Activated T-helper 2 cell treated with anti-CD3 and anti-CD28 coated beads, Interferon-gamma antibody, Interleukin-2, Interleukin-4, amounts not matched to agents 10 μg/mL and 5 μg/mL and 100 μg/mL, durations not matched to agents 14 hours and 24 hours and 36 hours (primary cell): ENCODE results near the gene AKIP1. TPM values are rescaled to one million over a fixed set of nuclear protein-coding genes. Genes with fewer than 3 reads are reported as not detected.
A peak's percentile ranks its signal among the peaks of the same experiment; 100 is the strongest.
"Not testable (repeated sequence)": the region's sequence is repeated elsewhere in the genome, so short reads cannot be mapped to it uniquely, and the experiment has no call there.

Experiments
- DNase-seq: peaks from one replicate; pipeline ENCODE4 v3.0.0; 2021; ENCODE audit warnings: low spot score
- H3K27ac Mint-ChIP-seq: one replicate; pipeline ENCODE4 v1.8.0; 2021; ENCODE audit warnings: mixed read lengths
- H3K27me3 Mint-ChIP-seq: one replicate; pipeline ENCODE4 v1.8.0; 2021; ENCODE audit warnings: low read depth, mixed read lengths
- H3K36me3 Mint-ChIP-seq: one replicate; pipeline ENCODE4 v1.8.0; 2021; ENCODE audit warnings: low read depth, mixed read lengths
- H3K4me1 Mint-ChIP-seq: one replicate; pipeline ENCODE4 v1.8.0; 2021; ENCODE audit warnings: low read depth, mixed read lengths
- H3K4me3 Mint-ChIP-seq: one replicate; pipeline ENCODE4 v1.8.0; 2021; ENCODE audit warnings: low read depth, mild to moderate bottlenecking, moderate library complexity, mixed read lengths
- H3K9me3 Mint-ChIP-seq: one replicate; pipeline ENCODE4 v1.8.0; 2021; ENCODE audit warnings: mixed read lengths
- intact Hi-C: fragments of 100-400 bp; cut with micrococcal nuclease; formaldehyde crosslinking; loops from one replicate; pipeline ENCODE4 v1.15.1; 2023
- total RNA-seq: library from RNA; stranded (reverse); gene quantifications from 2 replicates; pipeline ENCODE4 v1.2.3, GENCODE V29; 2022

Gene AKIP1
- total RNA-seq, 1 donor from 2014 or later: 22.2 TPM

- peaks cover 27% of the 10 kb centered on the region for H3K27me3 Mint-ChIP-seq
- H3K27ac Mint-ChIP-seq, H3K4me3 Mint-ChIP-seq, intact Hi-C loops, DNase-seq, H3K9me3 Mint-ChIP-seq, H3K4me1 Mint-ChIP-seq, H3K36me3 Mint-ChIP-seq: not testable (repeated sequence)
These were observed 19.8 kb upstream of the AKIP1 start for GRCh38 chr11:8891185-8891584.

- H3K36me3 Mint-ChIP-seq: no peaks in the 10 kb centered on the region
- H3K9me3 Mint-ChIP-seq: peaks cover 34% of the 10 kb centered on the region
- H3K27ac Mint-ChIP-seq: no peak overlapping the region
- peaks cover 7% of the 10 kb centered on the region for H3K27me3 Mint-ChIP-seq
- no peak overlapping the region for H3K4me3 Mint-ChIP-seq
- intact Hi-C loops: no loop called here
- no peak for DNase-seq
- H3K4me1 Mint-ChIP-seq: no peaks in the 10 kb centered on the region
These were observed 11.8 kb upstream of the AKIP1 start for GRCh38 chr11:8899119-8899753.

GRCh38 chr11:8905528-8906165 is 5.3 kb upstream of the AKIP1 start:
- Mint-ChIP-seq H3K27ac (no peak overlapping the region), H3K4me3 (no peak overlapping the region), H3K27me3 (peaks cover 44% of the 10 kb centered on the region), H3K4me1 (peaks cover 17% of the 10 kb centered on the region), H3K36me3 (no peaks in the 10 kb centered on the region), H3K9me3 (peaks cover 10% of the 10 kb centered on the region)
- DNase-seq: no peak
- intact Hi-C loops: no loop called here

- DNase-seq: no peak
- no peak overlapping the region for H3K27ac Mint-ChIP-seq
- H3K36me3 Mint-ChIP-seq: peaks cover under 1% of the 10 kb centered on the region
- H3K4me3 Mint-ChIP-seq: no peak overlapping the region
- intact Hi-C loops: no loop called here
- H3K4me1 Mint-ChIP-seq: peaks cover 18% of the 10 kb centered on the region
- peaks cover 5% of the 10 kb centered on the region for H3K9me3 Mint-ChIP-seq
- H3K27me3 Mint-ChIP-seq: peaks cover 44% of the 10 kb centered on the region
These were observed 3.9 kb upstream of the AKIP1 start for GRCh38 chr11:8907116-8907515.

GRCh38 chr11:8908099-8908498 is 2.9 kb upstream of the AKIP1 start:
- Mint-ChIP-seq H3K27me3 (peaks cover 44% of the 10 kb centered on the region), H3K4me1 (peaks cover 22% of the 10 kb centered on the region), H3K27ac (no peak overlapping the region), H3K9me3 (no peaks in the 10 kb centered on the region), H3K36me3 (peaks cover 4% of the 10 kb centered on the region), H3K4me3 (no peak overlapping the region)
- DNase-seq: no peak
- intact Hi-C loops: no loop called here

- intact Hi-C loops: loop anchor here (1.0 to 5.0 kb wide), 2 partner anchors 92 to 221 kb away; partner anchors contain the start of gene NRIP3
- peaks cover 31% of the 10 kb centered on the region for H3K27me3 Mint-ChIP-seq
- no peak overlapping the region for H3K27ac Mint-ChIP-seq
These were observed 351 bp upstream of the AKIP1 start for GRCh38 chr11:8910649-8911026.

GRCh38 chr11:8913961-8914660 is 3.1 kb downstream of the AKIP1 start:
- Mint-ChIP-seq H3K4me3 (peak overlapping the region; percentile 54), H3K27me3 (peaks cover 11% of the 10 kb centered on the region), H3K4me1 (peaks cover 27% of the 10 kb centered on the region), H3K36me3 (peaks cover 42% of the 10 kb centered on the region), H3K27ac (peak overlapping the region; percentile 73), H3K9me3 (no peaks in the 10 kb centered on the region)
- peak; percentile 20 for DNase-seq
- intact Hi-C loops: loop anchor here (1.0 to 5.0 kb wide), 4 partner anchors 45 to 223 kb away; partner anchors contain the start of genes NRIP3 and TMEM9B

More at GRCh38 chr11:8910649-8911026, 351 bp upstream of the AKIP1 start:
- H3K4me1 Mint-ChIP-seq: peaks cover 37% of the 10 kb centered on the region
- no peak for DNase-seq
- H3K4me3 Mint-ChIP-seq: peak overlapping the region; percentile 94
- no peaks in the 10 kb centered on the region for H3K9me3 Mint-ChIP-seq
- H3K36me3 Mint-ChIP-seq: peaks cover 17% of the 10 kb centered on the region

- Mint-ChIP-seq H3K27me3 (peaks cover 7% of the 10 kb centered on the region), H3K9me3 (no peaks in the 10 kb centered on the region), H3K4me3 (peak overlapping the region; percentile 54), H3K27ac (peak overlapping the region; percentile 73), H3K36me3 (peaks cover 43% of the 10 kb centered on the region), H3K4me1 (peaks cover 27% of the 10 kb centered on the region)
- intact Hi-C loops: loop anchor here (1.0 to 5.0 kb wide), 4 partner anchors 45 to 223 kb away; partner anchors contain the start of genes NRIP3 and TMEM9B
- DNase-seq: no peak
These were observed 3.7 kb downstream of the AKIP1 start for GRCh38 chr11:8914661-8915018.

- Mint-ChIP-seq H3K4me3 (no peak overlapping the region), H3K4me1 (peaks cover 19% of the 10 kb centered on the region), H3K27me3 (no peaks in the 10 kb centered on the region), H3K36me3 (peaks cover 47% of the 10 kb centered on the region), H3K9me3 (no peaks in the 10 kb centered on the region), H3K27ac (no peak overlapping the region)
- DNase-seq: no peak
- intact Hi-C loops: no loop called here
These were observed 6.3 kb downstream of the AKIP1 start for GRCh38 chr11:8917157-8917825.

GRCh38 chr11:8922691-8923090 is 11.7 kb downstream of the AKIP1 start:
- no peaks in the 10 kb centered on the region for H3K27me3 Mint-ChIP-seq
- H3K9me3 Mint-ChIP-seq: no peaks in the 10 kb centered on the region
- H3K36me3 Mint-ChIP-seq: peaks cover 19% of the 10 kb centered on the region
- no peak overlapping the region for H3K4me3 Mint-ChIP-seq
- intact Hi-C loops: no loop called here
- H3K27ac Mint-ChIP-seq: no peak overlapping the region
- no peaks in the 10 kb centered on the region for H3K4me1 Mint-ChIP-seq
- no peak for DNase-seq

GRCh38 chr11:8925711-8926110 is 14.7 kb downstream of the AKIP1 start:
- H3K27me3 Mint-ChIP-seq: no peaks in the 10 kb centered on the region
- no peaks in the 10 kb centered on the region for H3K9me3 Mint-ChIP-seq
- no peaks in the 10 kb centered on the region for H3K36me3 Mint-ChIP-seq
- no peak overlapping the region for H3K27ac Mint-ChIP-seq
- H3K4me3 Mint-ChIP-seq: no peak overlapping the region
- H3K4me1 Mint-ChIP-seq: no peaks in the 10 kb centered on the region
- DNase-seq: no peak
- intact Hi-C loops: no loop called here

GRCh38 chr11:8926236-8926635 is 15.2 kb downstream of the AKIP1 start:
- intact Hi-C loops: no loop called here
- DNase-seq: no peak
- H3K36me3 Mint-ChIP-seq: no peaks in the 10 kb centered on the region
- no peaks in the 10 kb centered on the region for H3K27me3 Mint-ChIP-seq
- no peaks in the 10 kb centered on the region for H3K4me1 Mint-ChIP-seq
- H3K4me3 Mint-ChIP-seq: no peak overlapping the region
- H3K27ac Mint-ChIP-seq: no peak overlapping the region
- no peaks in the 10 kb centered on the region for H3K9me3 Mint-ChIP-seq
